Retina (tissue), 1 donor: ENCODE measurements around the gene TEAD1.

Experiments
- DNase-seq: peaks from one replicate; pipeline ENCODE4 v3.0.0-alpha.2; 2016

TEAD1 gene

DNA sequence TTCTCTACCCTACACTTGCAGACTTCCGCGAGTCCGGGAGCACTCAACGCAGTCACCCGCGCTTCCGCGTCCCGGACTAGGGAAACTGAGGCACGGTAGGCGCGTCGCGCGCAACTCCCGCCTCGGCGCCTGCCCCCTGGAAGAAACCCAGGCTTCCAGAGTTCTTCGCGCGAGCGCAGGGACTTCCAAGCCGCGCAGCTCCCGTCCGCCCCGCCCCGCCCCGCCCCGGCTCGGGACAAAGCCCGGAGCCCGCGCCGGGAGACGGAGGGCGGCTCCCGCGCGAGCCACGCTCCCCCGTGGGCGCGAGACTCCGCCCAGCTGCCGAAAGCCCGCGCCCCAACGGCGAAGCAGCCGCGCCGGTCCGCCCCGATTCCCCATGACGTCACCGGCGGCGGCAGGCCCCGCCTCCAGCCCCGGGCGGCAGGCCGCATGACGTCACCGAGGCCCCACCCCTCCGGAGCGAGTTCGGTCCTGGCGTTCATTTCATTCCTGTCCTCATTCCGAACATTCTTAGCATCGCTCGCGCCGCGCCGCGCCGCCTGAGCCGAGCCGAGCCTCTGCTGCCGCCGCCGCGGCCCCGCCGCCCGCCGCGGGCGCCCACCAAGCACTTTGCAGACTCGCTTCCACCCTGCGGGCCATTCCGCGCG, at the start of gene TEAD1:
TSS of gene TEAD1 (plus strand) at position 498 of the 647 bp plus-strand sequence.
- peak; percentile 98 for DNase-seq

DNA sequence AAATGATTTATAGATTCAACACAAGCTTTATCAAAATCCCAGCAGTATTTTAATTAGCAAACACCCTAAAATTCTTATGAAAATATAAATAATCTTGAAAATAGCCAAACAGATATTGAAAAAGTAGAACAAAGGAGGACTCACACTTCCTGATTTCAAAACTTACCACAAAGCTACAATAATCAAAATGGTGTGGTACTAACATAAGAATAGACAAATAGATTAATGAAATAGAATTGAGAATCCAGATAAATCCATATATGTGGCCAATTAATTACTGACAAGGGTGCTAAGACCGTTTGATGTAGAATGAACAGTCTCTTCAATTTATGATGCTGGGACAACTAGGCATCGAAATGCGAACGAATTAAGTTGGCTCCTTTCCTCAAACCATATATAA, 49.6 kb upstream of the TEAD1 start:
- DNase-seq, result no peak

GRCh38 chr11:12625438-12626071, 48.7 kb upstream of the TEAD1 start:
- DNase-seq, result no peak

DNA sequence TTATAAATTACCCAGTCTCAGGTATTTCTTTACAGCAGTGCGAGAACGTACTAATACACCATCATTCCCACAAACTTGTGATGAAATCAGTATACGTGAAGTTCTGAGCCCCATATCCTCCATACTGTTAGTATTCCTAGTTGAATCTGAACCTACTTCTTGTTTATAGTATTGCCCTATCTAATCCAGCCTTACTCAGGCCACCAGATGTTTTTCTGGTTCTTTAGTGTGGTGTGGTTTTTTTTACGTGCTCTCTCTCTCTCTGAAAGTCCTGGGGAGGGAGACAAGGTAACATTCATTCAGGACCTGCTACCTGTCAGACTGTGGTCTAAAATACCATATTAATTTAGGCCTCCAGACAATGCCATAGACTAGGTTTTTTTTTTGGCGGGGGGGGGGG, 47.6 kb upstream of the TEAD1 start:
- no peak for DNase-seq

- no peak for DNase-seq
Measured at GRCh38 chr11:12628314-12628713, 45.9 kb upstream of the TEAD1 start.

GRCh38 chr11:12629601-12630313, 44.5 kb upstream of the TEAD1 start:
- DNase-seq, result no peak

DNA sequence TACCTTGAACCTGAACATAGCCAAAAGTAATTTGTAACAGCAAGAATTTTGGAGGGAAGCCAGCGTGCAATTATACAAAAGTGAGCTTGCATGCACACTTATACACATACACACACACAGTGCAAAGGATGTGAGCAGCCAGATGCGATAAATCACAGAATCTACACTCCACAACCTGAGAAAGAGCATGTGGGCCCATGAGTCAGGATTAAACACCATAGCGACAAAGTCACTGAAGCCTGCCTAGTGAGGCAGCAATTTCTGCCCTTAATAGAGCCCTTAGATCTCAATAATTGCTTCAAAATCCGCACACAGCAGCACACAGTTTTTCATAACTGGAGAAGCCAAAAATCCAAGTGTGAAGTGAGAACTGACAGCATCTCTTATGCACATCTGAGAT, 42.6 kb upstream of the TEAD1 start:
- no peak for DNase-seq

- no peak for DNase-seq
Measured at GRCh38 chr11:12634329-12634728, 39.9 kb upstream of the TEAD1 start.

- peak; percentile 8 for DNase-seq
Measured at GRCh38 chr11:12636871-12637410, 37.3 kb upstream of the TEAD1 start.

- no peak for DNase-seq
Measured at GRCh38 chr11:12639388-12639787, 34.8 kb upstream of the TEAD1 start.

DNA sequence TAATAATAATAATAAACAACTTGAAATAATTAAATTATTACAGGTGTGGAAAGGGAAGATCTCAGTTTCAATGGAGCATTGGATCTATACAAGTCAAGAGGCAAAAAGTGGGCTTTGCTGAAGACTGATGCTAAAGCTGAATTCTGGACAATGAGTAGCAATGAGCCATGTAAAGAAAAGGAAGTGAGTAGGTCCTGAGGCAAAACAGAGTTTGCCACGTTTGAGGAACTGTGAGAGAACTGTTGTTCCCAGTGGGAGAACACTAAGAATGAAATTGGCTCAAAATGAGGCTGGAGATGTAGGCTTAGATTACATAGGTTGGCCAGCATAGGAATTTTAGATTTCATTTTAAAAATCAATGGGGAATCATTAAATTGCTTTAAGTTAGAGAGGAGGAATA, 33.9 kb upstream of the TEAD1 start:
- no peak for DNase-seq

DNA sequence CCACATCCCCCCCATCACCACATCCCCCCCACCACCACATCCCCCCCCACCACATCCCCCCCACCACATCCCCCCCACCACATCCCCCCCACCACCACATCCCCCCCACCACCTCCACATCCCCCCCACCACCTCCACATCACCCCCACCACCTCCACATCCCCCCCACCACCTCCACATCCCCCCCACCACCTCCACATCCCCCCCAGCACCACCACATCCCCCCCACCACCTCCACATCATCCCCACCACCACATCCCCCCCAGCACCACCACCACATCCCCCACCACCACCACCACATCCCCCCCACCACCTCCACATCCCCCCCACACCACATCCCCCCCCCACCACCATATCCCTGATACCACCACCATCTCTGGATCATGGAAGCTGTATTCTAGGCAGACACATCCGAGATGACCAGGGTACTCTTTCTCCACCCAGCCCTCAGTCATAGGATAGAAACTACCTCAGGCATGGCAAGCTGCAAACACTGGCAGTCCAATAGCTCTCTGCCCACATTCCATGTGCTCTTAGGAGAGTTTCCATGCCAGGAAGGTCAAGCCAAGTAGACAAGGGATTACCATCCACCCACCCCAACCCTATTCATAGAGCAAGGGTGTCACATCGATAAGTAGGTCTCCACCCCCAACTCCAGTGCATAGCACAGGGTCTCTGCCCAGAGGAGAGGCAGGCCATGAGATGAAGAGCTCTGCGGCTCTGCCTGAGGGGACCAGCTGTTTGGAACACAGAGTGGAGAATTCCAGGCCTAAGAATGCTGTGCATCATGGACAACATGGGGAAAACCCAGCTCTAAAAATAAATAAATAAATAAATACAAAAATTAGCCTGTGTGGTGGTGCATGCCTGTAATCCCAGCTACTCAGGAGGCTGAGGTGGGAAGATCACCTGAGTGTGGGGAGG, 33.0 kb upstream of the TEAD1 start:
- DNase-seq, result no peak

DNA sequence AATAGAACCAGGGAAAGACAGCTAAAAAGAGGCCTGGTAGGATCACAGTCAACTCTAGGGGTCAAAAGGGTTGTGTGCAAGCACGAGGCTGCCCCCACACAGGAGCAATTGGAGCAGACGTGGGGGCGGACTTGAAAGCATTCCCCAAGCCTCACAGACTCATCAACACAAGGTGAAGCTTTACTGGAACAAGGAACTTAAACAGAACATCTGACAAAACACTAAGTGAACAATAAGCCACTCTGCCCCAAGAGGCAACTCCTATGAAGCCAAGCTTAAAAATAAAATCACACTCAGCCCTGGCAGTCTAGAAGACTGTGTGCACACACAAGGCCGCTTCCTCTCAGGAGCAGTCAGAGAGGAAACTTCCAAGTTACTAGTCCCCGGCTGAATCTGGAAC, 32.2 kb upstream of the TEAD1 start:
- peak; percentile 6 for DNase-seq

DNA sequence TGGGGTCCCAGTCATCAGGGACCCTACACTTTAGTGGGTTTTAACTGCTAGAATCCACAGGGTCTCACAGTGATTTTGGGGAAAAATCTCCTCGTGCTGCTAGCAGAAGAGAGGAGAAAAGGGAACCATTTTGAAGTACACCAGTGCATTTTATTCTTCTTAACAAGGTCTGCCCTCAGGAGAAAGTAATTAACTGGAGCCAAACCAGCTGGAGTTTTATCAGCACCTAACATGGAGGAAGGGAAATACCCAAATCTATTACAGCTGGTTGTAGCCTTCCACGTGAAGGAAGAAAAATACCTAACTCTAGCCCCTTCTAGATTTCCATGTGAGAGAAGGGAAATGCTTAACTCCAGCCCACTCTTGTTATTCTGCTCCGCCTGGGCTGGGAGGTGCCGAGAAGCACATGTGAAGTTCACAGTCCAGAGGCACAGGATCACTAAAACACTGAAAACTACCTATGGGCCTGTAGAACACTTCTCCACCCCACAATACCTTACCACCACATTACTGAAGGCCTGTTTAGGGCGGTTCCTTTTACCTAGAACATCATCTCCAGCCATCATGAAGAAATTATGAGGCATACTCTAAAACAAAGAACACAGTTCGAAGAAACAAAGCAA, 31.3 kb upstream of the TEAD1 start:
- DNase-seq, result no peak

DNA sequence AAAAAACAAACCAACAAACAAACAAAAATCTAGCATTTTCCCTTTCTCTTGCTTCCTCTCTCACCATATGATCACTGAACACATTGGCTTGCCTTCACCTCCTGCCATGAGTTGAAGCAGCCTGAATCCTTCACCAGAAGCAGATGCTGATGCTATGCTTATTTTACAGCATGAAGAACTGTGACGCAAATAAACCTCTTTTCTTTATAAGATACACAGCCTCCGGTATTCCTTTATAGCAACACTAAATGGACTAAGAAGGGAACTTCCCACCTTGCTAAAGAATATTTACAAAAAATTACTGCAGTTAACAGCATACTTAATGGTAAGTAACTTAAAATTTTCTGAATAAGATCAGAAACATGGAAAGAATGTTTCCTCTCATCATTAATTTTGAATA, 27.7 kb upstream of the TEAD1 start:
- DNase-seq, result no peak

GRCh38 chr11:12653729-12654128, 20.5 kb upstream of the TEAD1 start:
- no peak for DNase-seq

DNA sequence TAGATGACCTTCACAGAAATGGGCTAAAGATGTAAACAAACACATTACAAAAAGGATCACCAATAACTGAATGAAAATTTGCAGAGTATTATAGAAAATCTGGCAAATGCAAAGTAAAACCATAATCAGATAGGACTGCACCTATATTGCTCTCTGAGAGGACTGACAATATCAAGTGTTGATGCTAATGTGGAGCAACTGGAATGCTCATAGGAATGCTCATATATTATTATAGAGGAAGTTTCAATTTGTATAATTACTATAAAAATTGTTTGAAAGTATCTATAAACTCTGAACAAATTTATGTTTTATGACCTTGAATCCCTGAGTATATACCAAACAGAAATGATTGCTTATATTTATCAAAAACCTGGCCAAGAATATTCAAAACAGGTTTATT, 18.4 kb upstream of the TEAD1 start:
- DNase-seq, result no peak

- DNase-seq, result no peak
Measured at GRCh38 chr11:12657336-12657735, 16.9 kb upstream of the TEAD1 start.

GRCh38 chr11:12657981-12658380, 16.2 kb upstream of the TEAD1 start:
- no peak for DNase-seq

- DNase-seq, result no peak
Measured at GRCh38 chr11:12662101-12662689, 12.0 kb upstream of the TEAD1 start.

DNA sequence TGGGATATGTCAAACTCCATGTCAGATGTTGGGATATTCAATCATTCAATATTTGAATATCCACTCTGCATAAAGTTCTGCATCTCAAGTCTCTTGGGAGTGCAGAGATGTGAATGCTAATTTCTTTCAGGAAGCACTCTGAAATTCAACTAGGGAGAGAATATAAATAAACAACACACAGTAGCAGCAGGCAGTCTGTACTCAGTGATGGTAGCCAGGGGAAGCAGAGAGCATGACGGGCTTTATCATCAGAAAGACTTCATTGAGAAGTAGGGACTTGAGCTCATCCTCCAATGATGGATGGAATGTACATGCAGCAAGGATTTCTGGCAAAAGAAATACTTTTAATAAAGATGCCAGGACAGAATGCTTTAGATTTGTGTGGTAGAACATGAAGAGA, 9.8 kb upstream of the TEAD1 start:
- no peak for DNase-seq

GRCh38 chr11:12666915-12667314, 7.3 kb upstream of the TEAD1 start:
- no peak for DNase-seq
